Mesothelial cell of epicardium (in vitro differentiated cells): Measurements from ENCODE around the gene C16orf92. TPM values are rescaled to one million over a fixed set of nuclear protein-coding genes. Genes with fewer than 3 reads are reported as not detected.

ENCODE experiments used
- DNase-seq, 2 experiments: peaks; one replicate each; pipeline ENCODE4 v3.0.0; 2021; ENCODE audit warnings: low spot score in 2 of 2; ENCODE audit not compliant: unreplicated experiment in 2 of 2
- H3K27ac Mint-ChIP-seq: 2 replicates; pipeline ENCODE4 v1.8.0; 2021; ENCODE audit warnings: mixed read lengths
- H3K27me3 Mint-ChIP-seq: 2 replicates; pipeline ENCODE4 v1.8.0; 2021; ENCODE audit warnings: low read depth, mixed read lengths
- H3K36me3 Mint-ChIP-seq: 2 replicates; pipeline ENCODE4 v1.8.0; 2021; ENCODE audit warnings: mixed read lengths
- H3K4me1 Mint-ChIP-seq: 2 replicates; pipeline ENCODE4 v1.8.0; 2021; ENCODE audit warnings: mixed read lengths
- H3K4me3 Mint-ChIP-seq: 2 replicates; pipeline ENCODE4 v1.8.0; 2021; ENCODE audit warnings: mild to moderate bottlenecking, moderate library complexity, mixed read lengths
- H3K9me3 Mint-ChIP-seq: 2 replicates; pipeline ENCODE4 v1.8.0; 2021; ENCODE audit warnings: mixed read lengths
- total RNA-seq: library from RNA; stranded (reverse); gene quantifications from 3 replicates; pipeline ENCODE4 v1.2.1, GENCODE V29; 2021
- TF ChIP-seq, protein P1 (sequence below): fragments of 200-600 bp; sonication (generic); IDR thresholded peaks from one replicate; pipeline ENCODE4 v1.5.0; 2021; ENCODE audit warnings: antibody characterized with exemption; ENCODE audit not compliant: unreplicated experiment

The C16orf92 gene
- total RNA-seq, 1 donor from 2014 or later: not detected

DNA sequence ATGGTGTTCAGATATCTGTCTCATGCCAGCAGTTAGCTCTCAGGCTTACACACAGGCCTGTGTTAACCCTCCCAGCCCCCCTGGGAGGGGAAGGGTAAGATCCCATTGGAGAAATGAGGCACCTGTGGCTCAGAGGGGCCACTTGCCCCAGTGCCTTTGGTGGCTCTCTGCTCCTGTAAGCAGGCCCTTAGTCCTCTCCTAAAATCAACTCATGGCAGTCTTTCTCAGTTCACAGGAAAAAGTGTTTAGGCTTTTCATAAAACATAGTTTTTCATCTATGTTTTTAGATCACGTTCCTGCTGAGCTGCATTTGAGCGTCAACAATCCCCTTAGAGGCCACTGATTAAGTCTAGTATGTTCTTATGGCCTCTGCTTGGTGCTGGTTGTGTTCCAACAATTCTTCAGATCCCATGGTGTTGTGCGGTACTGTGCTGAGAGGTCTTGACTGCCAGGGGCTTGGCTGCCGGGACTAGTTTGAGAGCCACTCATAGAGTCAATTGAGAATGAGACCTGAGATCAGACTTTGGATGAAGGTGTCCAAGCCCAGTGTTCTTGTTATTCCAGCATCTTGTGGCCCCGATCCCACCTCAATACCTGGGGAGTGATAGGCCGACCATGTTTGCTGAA is 38.7 kb upstream of the C16orf92 start:
- no peak overlapping the region for H3K4me3 Mint-ChIP-seq
- no peak for DNase-seq
- H3K36me3 Mint-ChIP-seq: peaks cover 49% of the 10 kb centered on the region
- H3K27me3 Mint-ChIP-seq: no peaks in the 10 kb centered on the region
- TF ChIP-seq, protein P1, sequence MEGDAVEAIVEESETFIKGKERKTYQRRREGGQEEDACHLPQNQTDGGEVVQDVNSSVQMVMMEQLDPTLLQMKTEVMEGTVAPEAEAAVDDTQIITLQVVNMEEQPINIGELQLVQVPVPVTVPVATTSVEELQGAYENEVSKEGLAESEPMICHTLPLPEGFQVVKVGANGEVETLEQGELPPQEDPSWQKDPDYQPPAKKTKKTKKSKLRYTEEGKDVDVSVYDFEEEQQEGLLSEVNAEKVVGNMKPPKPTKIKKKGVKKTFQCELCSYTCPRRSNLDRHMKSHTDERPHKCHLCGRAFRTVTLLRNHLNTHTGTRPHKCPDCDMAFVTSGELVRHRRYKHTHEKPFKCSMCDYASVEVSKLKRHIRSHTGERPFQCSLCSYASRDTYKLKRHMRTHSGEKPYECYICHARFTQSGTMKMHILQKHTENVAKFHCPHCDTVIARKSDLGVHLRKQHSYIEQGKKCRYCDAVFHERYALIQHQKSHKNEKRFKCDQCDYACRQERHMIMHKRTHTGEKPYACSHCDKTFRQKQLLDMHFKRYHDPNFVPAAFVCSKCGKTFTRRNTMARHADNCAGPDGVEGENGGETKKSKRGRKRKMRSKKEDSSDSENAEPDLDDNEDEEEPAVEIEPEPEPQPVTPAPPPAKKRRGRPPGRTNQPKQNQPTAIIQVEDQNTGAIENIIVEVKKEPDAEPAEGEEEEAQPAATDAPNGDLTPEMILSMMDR: no peak
- H3K4me1 Mint-ChIP-seq: no peaks in the 10 kb centered on the region
- no peaks in the 10 kb centered on the region for H3K9me3 Mint-ChIP-seq
- no peak overlapping the region for H3K27ac Mint-ChIP-seq

DNA sequence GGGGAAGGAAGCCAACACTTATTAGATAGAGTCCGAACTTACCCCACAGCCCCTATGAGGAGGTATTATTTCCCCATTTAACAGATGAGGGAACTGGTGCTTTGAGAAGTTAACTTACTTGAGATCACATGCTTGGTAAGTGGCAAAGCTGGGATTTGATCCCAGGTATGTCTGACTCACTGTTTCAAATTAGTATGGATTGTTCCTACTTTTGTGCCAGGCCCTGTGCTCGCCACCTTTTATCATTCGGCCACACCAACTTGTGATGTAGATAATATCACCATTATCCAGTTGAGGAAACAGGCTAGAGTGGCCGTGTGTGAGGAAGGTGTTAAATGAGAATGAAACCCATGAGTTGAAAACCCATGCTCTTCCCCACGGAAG is 38.2 kb upstream of the C16orf92 start:
- H3K4me3 Mint-ChIP-seq: no peak overlapping the region
- H3K27ac Mint-ChIP-seq: no peak overlapping the region
- H3K9me3 Mint-ChIP-seq: no peaks in the 10 kb centered on the region
- TF ChIP-seq, protein P1: no peak
- no peaks in the 10 kb centered on the region for H3K27me3 Mint-ChIP-seq
- peaks cover 45% of the 10 kb centered on the region for H3K36me3 Mint-ChIP-seq
- no peaks in the 10 kb centered on the region for H3K4me1 Mint-ChIP-seq
- no peak for DNase-seq

DNA sequence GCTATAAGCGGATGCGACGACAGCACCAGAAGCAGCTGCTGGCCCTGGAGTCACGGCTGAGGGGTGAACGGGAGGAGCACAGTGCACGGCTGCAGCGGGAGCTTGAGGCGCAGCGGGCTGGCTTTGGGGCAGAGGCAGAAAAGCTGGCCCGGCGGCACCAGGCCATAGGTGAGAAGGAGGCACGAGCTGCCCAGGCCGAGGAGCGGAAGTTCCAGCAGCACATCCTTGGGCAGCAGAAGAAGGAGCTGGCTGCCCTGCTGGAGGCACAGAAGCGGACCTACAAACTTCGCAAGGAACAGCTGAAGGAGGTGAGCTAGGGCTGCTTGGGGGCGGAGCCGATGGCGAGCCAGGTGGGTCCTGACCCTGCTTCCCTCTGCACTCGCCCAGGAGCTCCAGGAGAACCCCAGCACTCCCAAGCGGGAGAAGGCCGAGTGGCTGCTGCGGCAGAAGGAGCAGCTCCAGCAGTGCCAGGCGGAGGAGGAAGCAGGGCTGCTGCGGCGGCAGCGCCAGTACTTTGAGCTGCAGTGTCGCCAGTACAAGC is 37.7 kb upstream of the C16orf92 start:
- H3K36me3 Mint-ChIP-seq: peaks cover 43% of the 10 kb centered on the region
- TF ChIP-seq, protein P1: no peak

DNA sequence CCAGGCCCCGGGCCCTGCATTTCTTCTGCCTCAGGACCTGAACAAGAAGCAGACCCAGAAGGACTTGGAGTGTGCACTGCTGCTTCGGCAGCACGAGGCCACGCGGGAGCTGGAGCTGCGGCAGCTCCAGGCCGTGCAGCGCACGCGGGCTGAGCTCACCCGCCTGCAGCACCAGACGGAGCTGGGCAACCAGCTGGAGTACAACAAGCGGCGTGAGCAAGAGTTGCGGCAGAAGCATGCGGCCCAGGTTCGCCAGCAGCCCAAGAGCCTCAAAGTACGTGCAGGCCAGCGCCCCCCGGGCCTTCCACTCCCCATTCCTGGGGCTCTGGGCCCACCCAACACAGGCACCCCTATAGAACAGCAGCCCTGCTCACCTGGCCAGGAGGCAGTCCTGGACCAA is 36.8 kb upstream of the C16orf92 start:
- H3K9me3 Mint-ChIP-seq: no peaks in the 10 kb centered on the region
- H3K27me3 Mint-ChIP-seq: no peaks in the 10 kb centered on the region
- TF ChIP-seq, protein P1: no peak
- no peak overlapping the region for H3K27ac Mint-ChIP-seq
- peaks cover 44% of the 10 kb centered on the region for H3K36me3 Mint-ChIP-seq
- H3K4me1 Mint-ChIP-seq: no peaks in the 10 kb centered on the region
- no peak for DNase-seq
- no peak overlapping the region for H3K4me3 Mint-ChIP-seq

More for the DNA sequence above, 37.7 kb upstream of the C16orf92 start:
- Mint-ChIP-seq H3K4me1 (no peaks in the 10 kb centered on the region), H3K27me3 (no peaks in the 10 kb centered on the region), H3K9me3 (no peaks in the 10 kb centered on the region), H3K4me3 (no peak overlapping the region), H3K27ac (no peak overlapping the region)
- no peak for DNase-seq

DNA sequence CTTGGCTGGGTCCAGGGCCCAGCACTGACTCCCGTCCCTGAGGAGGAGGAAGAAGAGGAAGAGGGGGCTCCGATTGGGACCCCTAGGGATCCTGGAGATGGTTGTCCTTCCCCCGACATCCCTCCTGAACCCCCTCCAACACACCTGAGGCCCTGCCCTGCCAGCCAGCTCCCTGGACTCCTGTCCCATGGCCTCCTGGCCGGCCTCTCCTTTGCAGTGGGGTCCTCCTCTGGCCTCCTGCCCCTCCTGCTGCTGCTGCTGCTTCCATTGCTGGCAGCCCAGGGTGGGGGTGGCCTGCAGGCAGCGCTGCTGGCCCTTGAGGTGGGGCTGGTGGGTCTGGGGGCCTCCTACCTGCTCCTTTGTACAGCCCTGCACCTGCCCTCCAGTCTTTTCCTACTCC is 36.1 kb upstream of the C16orf92 start:
- Mint-ChIP-seq H3K27ac (no peak overlapping the region), H3K4me3 (no peak overlapping the region), H3K27me3 (no peaks in the 10 kb centered on the region), H3K4me1 (no peaks in the 10 kb centered on the region), H3K36me3 (peaks cover 44% of the 10 kb centered on the region), H3K9me3 (no peaks in the 10 kb centered on the region)
- TF ChIP-seq, protein P1: no peak
- DNase-seq: no peak
